Measurements from ENCODE around the gene CKB. TPM values are rescaled to one million over a fixed set of nuclear protein-coding genes. Genes with fewer than 3 reads are reported as not detected.
A peak's percentile ranks its signal among the peaks of the same experiment; 100 is the strongest.

The CKB gene
- total and polyA plus RNA-seq, 4 donors = 199 to 1,311 (median 755) TPM

GRCh38 chr14:103532216-103533136, 9.8 kb upstream of the CKB start:
- peaks cover 38% of the 10 kb centered on the region for H3K4me1 ChIP-seq (ENCODE audit: control insufficient read depth, insufficient read depth, low read length)
- H3K36me3 ChIP-seq (ENCODE audit: control insufficient read depth, insufficient read depth, low read length) = peaks cover 80% of the 10 kb centered on the region
- no peaks in the 10 kb centered on the region for H3K9me3 ChIP-seq (ENCODE audit: control insufficient read depth, insufficient read depth, low read length)
- H3K27ac ChIP-seq (ENCODE audit: low read depth, low read length) = no peak overlapping the region
- DNase-seq (ENCODE audit: low read depth in 4 of 6, low spot score in 6 of 6) = no peak
- 94% methylated on average over 25 of the region's 32 CpGs for WGBS (ENCODE audit: insufficient coverage)
- H3K4me3 ChIP-seq (ENCODE audit: low read depth, low read length) = no peak overlapping the region
- H3K27me3 ChIP-seq (ENCODE audit: control insufficient read depth, insufficient read depth, low read length) = no peaks in the 10 kb centered on the region

DNA sequence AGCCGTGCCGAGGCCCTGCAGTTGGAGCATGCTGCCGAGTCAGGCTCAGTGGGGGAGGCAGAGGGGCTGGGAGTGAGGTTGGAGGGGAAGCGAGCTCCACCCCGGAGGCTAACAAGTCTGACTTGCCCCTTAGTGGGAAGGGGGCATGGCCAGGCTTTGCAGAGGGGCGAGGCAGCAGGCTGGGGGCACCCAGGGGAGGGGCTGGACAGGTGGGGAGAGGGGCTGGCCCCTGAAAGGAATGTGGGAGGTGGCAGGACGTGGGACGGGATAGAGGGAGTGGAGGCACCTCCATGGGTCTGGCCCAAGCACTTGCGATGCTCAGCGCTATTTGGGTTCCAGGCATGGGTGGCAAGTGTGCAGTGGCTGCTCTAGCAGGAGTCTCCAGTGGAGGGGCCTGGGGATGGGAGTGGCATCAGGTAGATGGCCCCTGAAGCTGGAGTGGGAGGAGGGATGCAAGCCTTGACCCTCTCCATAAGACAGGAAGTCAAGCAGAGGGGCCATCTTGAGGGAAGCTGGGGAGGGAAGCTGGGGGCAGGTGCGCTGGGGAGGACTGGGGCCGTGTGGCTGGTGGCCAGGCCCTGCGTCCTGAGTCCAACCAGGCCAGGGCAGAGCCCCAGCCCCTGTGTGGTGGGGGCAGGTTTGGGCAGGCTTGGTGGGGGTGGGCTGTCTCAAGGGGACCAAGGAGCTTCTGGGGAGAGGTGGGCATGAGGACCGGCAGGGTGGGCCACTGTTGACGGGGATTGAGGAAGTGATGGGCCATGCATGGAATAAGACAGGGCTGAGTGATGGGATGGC, 9.0 kb upstream of the CKB start:
- Histone ChIP-seq H3K4me3 (ENCODE audit: low read depth, low read length) (no peak overlapping the region), H3K27ac (ENCODE audit: low read depth, low read length) (no peak overlapping the region), H3K9me3 (ENCODE audit: control insufficient read depth, insufficient read depth, low read length) (no peaks in the 10 kb centered on the region), H3K4me1 (ENCODE audit: control insufficient read depth, insufficient read depth, low read length) (peaks cover 41% of the 10 kb centered on the region), H3K36me3 (ENCODE audit: control insufficient read depth, insufficient read depth, low read length) (peaks cover 72% of the 10 kb centered on the region), H3K27me3 (ENCODE audit: control insufficient read depth, insufficient read depth, low read length) (no peaks in the 10 kb centered on the region)
- 89% methylated on average over 13 of the region's 15 CpGs for WGBS (ENCODE audit: insufficient coverage)
- DNase-seq (ENCODE audit: low read depth in 4 of 6, low spot score in 6 of 6) = no peak

DNA sequence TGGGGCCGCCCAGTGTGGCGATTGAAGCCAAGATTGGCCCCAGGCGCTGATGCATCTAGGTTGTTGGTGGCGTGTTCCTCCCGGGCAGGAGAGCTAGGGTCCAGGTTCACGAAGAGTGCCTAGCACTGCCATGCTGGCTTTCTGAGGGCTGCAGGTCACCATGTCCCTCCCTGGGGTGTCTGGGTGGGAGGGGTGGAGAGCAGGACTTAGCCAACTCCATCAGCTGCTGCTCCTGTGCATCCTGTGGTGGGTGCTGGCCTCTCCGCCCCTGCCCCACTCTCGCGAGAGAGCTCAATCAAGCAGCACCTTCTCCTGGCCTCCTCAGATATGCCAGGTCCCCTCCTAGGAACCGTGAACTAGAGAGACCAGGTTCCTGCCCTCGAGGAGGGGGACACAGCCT, 8.2 kb upstream of the CKB start:
- Histone ChIP-seq H3K9me3 (ENCODE audit: control insufficient read depth, insufficient read depth, low read length) (no peaks in the 10 kb centered on the region), H3K4me3 (ENCODE audit: low read depth, low read length) (no peak overlapping the region), H3K27ac (ENCODE audit: low read depth, low read length) (no peak overlapping the region), H3K27me3 (ENCODE audit: control insufficient read depth, insufficient read depth, low read length) (no peaks in the 10 kb centered on the region), H3K36me3 (ENCODE audit: control insufficient read depth, insufficient read depth, low read length) (peaks cover 68% of the 10 kb centered on the region), H3K4me1 (ENCODE audit: control insufficient read depth, insufficient read depth, low read length) (peaks cover 46% of the 10 kb centered on the region)
- DNase-seq (ENCODE audit: low read depth in 4 of 6, low spot score in 6 of 6) = no peak
- WGBS (ENCODE audit: insufficient coverage) = 96% methylated on average over 11 of the region's 11 CpGs

- Histone ChIP-seq H3K4me3 (ENCODE audit: low read depth, low read length) (no peak overlapping the region), H3K4me1 (ENCODE audit: control insufficient read depth, insufficient read depth, low read length) (peaks cover 49% of the 10 kb centered on the region), H3K27ac (ENCODE audit: low read depth, low read length) (no peak overlapping the region), H3K36me3 (ENCODE audit: control insufficient read depth, insufficient read depth, low read length) (peaks cover 65% of the 10 kb centered on the region), H3K9me3 (ENCODE audit: control insufficient read depth, insufficient read depth, low read length) (no peaks in the 10 kb centered on the region), H3K27me3 (ENCODE audit: control insufficient read depth, insufficient read depth, low read length) (no peaks in the 10 kb centered on the region)
- 55% methylated on average over 6 of the region's 7 CpGs for WGBS (ENCODE audit: insufficient coverage)
- no peak for DNase-seq (ENCODE audit: low read depth in 4 of 6, low spot score in 6 of 6)
Observed at GRCh38 chr14:103530390-103530789, 7.8 kb upstream of the CKB start.

- H3K27ac ChIP-seq (ENCODE audit: low read depth, low read length) = no peak overlapping the region
- H3K4me1 ChIP-seq (ENCODE audit: control insufficient read depth, insufficient read depth, low read length) = peaks cover 56% of the 10 kb centered on the region
- peaks cover 58% of the 10 kb centered on the region for H3K36me3 ChIP-seq (ENCODE audit: control insufficient read depth, insufficient read depth, low read length)
- no peaks in the 10 kb centered on the region for H3K27me3 ChIP-seq (ENCODE audit: control insufficient read depth, insufficient read depth, low read length)
- H3K9me3 ChIP-seq (ENCODE audit: control insufficient read depth, insufficient read depth, low read length) = no peaks in the 10 kb centered on the region
- H3K4me3 ChIP-seq (ENCODE audit: low read depth, low read length) = peak overlapping the region; percentile 70
- WGBS (ENCODE audit: insufficient coverage) = 57% methylated on average over 28 of the region's 42 CpGs
- DNase-seq (ENCODE audit: low read depth in 4 of 6, low spot score in 6 of 6) = no peak
Observed at GRCh38 chr14:103529383-103530365, 7.0 kb upstream of the CKB start.

- 1% methylated on average over 55 of the region's 70 CpGs for WGBS (ENCODE audit: insufficient coverage)
- Histone ChIP-seq H3K27me3 (ENCODE audit: control insufficient read depth, insufficient read depth, low read length) (no peaks in the 10 kb centered on the region), H3K9me3 (ENCODE audit: control insufficient read depth, insufficient read depth, low read length) (no peaks in the 10 kb centered on the region), H3K36me3 (ENCODE audit: control insufficient read depth, insufficient read depth, low read length) (peaks cover 49% of the 10 kb centered on the region), H3K27ac (ENCODE audit: low read depth, low read length) (peak within 1 kb of the TSS; percentile 94), H3K4me1 (ENCODE audit: control insufficient read depth, insufficient read depth, low read length) (peaks cover 65% of the 10 kb centered on the region), H3K4me3 (ENCODE audit: low read depth, low read length) (peak within 1 kb of the TSS; percentile 70)
- DNase-seq (ENCODE audit: low read depth in 4 of 6, low spot score in 6 of 6) = peak in 4 of 6 donors; percentile 74 to 96 (median 89)
Observed at GRCh38 chr14:103528587-103529382, 6.2 kb upstream of the CKB start, which contains the start of gene TRMT61A. Gene TRMT61A (plus strand): TSS chr14:103529196. CDS start chr14:103529979, 783 bp downstream.

DNA sequence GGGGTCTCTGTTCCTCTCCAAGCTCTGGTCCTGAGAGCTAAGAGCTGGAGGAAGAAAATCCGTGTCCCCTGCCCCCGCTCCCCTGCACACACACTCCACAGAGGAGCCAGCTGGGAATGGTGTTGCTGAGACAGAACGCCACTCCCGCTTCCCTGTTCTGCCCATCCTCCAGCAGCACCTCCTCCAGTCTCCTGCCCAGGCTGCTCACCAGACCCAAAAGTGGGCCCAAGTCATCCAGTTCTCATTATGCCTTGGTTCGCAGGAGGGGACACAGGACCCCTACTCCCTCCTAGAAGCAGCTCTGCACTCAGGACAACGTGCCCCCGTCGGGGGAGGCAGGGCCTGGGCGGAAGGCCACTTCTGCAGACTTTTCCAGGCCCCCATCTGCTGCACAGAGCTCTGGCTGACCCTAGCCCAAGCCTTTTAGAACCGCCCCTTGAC, 5.5 kb upstream of the CKB start:
- Histone ChIP-seq H3K9me3 (ENCODE audit: control insufficient read depth, insufficient read depth, low read length) (no peaks in the 10 kb centered on the region), H3K27me3 (ENCODE audit: control insufficient read depth, insufficient read depth, low read length) (no peaks in the 10 kb centered on the region), H3K27ac (ENCODE audit: low read depth, low read length) (peak overlapping the region; percentile 94), H3K36me3 (ENCODE audit: control insufficient read depth, insufficient read depth, low read length) (peaks cover 43% of the 10 kb centered on the region), H3K4me3 (ENCODE audit: low read depth, low read length) (peak overlapping the region; percentile 70), H3K4me1 (ENCODE audit: control insufficient read depth, insufficient read depth, low read length) (peaks cover 71% of the 10 kb centered on the region)
- 39% methylated on average over 10 of the region's 10 CpGs for WGBS (ENCODE audit: insufficient coverage)
- DNase-seq (ENCODE audit: low read depth in 4 of 6, low spot score in 6 of 6) = no peak

GRCh38 chr14:103527408-103528145, 4.9 kb upstream of the CKB start:
- no peak for DNase-seq (ENCODE audit: low read depth in 4 of 6, low spot score in 6 of 6)
- Histone ChIP-seq H3K4me1 (ENCODE audit: control insufficient read depth, insufficient read depth, low read length) (peaks cover 75% of the 10 kb centered on the region), H3K9me3 (ENCODE audit: control insufficient read depth, insufficient read depth, low read length) (no peaks in the 10 kb centered on the region), H3K27me3 (ENCODE audit: control insufficient read depth, insufficient read depth, low read length) (no peaks in the 10 kb centered on the region), H3K27ac (ENCODE audit: low read depth, low read length) (peak overlapping the region; percentile 94), H3K36me3 (ENCODE audit: control insufficient read depth, insufficient read depth, low read length) (peaks cover 37% of the 10 kb centered on the region), H3K4me3 (ENCODE audit: low read depth, low read length) (no peak overlapping the region)
- 81% methylated on average over 9 of the region's 14 CpGs for WGBS (ENCODE audit: insufficient coverage)

Data from spinal cord (tissue), 10 donors.